Eye (tissue), 1 donor: ENCODE measurements around the gene NHS.
A peak's percentile ranks its signal among the peaks of the same experiment; 100 is the strongest.
"Not testable (repeated sequence)": the region's sequence is repeated elsewhere in the genome, so short reads cannot be mapped to it uniquely, and the experiment has no call there.

Experiments used
- DNase-seq: peaks from one replicate; pipeline ENCODE4 v3.0.0-alpha.2; 2015

Gene NHS

GRCh38 chrX:17500145-17500579, 125.2 kb downstream of the NHS start:
- DNase-seq = no peak

- no peak for DNase-seq
These were observed 126.7 kb downstream of the NHS start for GRCh38 chrX:17501746-17502145.

DNA sequence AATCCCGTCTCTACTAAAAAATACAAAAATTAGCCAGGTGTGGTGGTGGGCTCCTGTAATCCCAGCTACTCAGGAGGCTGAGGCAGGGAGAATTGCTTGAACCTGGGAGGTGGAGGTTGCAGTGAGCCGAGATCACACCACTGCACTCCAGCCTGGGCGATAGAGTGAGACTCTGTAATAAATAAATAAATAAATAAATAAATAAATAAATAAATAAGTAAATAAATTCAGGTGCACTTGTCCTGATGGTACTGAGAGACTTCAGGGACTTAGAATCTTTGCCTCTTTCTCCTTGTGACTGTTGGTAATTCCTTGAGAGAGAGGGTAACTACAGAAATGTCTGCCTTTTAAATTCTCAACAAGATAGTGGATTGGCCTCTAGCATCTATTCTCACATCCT, 131.4 kb downstream of the NHS start:
- not testable (repeated sequence) for DNase-seq

DNA sequence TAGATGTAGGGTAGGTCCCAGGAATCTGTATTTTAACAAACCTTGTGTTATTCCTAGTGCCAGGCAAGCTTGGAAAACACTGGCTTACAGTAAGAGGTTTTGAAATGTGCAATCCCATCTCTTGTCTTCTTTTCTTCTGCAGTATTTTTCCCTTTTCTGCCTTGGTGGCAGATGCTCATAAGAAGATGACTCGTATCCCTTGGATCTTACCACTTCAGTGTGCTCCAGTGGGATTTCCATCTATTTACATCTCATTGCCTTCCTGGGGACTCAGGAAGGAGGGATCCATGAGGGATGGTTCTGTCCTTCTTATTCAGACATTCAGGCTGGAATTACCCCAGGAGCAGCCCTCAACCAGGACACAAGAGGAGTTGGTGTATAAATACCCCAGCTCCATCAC, 136.6 kb downstream of the NHS start:
- DNase-seq = no peak

GRCh38 chrX:17519358-17519757, 144.4 kb downstream of the NHS start:
- DNase-seq = no peak

- no peak for DNase-seq
These were observed 145.1 kb downstream of the NHS start for GRCh38 chrX:17520016-17520615.

DNA sequence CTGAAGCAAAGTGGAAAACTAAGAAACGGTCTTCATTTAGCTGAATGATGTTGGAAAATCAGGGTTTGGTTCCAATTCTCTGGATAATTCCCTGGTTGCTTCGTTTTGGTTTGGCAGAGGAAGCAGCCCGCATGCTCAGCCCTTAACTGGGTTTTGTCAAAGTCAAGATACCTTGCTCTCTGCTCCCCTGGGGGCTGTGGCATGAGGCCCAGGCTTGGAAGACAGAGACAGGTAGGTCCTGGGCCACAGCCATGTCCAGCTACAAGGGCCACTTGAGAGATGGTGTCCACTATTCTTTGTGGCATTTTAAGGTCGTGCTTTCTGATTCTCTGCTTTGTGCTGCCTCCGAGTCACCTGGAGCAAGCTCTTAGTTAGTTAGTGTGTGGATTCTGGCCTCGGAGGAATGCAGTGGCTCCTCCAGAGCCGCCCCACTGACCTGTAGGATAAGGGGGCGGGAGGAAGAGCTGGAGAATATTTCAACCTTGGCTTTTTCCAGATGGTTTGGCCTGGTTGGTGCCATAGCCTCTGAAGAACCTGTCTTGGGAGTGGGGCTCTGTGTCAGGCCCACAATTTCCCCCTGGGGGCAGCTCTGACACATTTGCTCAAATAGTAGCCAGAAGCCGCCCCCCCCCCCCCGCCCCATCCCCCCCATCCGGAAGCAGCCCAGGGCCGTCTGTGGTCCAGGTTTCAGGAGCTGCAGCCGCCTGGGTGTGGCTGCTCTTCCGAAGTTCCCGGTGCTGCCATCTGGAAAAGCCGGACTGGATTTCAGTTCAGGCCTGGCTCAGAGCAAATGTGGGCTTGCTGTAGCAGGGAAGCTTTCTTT, 147.1 kb downstream of the NHS start:
- DNase-seq = peak; percentile 56

GRCh38 chrX:17525266-17525665, 150.3 kb downstream of the NHS start:
- DNase-seq = no peak

- DNase-seq = no peak
These were observed 151.0 kb downstream of the NHS start for GRCh38 chrX:17525762-17526555.

DNA sequence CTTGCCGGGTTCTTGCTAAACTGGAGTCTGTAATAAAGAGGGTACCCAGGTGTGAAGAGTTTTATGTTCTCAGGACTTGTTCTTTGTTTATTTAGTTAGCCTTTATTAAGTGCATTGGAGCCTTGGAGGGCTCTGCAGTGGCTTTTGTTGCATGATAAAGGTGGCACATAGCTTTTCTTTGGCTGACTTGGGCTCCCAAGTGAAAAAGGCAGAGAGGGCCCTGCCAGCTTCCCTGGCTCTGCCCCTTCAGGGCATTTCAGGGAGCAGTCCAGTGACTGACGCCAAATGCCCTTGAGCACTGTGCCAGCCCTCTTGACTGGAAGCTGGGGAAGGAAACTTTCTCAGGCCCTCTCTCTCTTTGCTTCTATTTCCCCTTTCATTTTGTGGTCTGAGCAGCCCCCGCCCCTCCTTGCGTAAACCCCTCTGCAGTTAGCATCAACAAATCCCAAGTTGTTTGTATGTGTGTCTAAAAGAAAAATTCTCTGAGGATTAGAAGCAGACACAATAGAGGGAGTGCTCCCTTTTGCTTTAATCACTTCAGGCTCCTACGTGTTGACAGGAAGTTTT, 152.2 kb downstream of the NHS start:
- no peak for DNase-seq

- no peak for DNase-seq
These were observed 152.9 kb downstream of the NHS start for GRCh38 chrX:17527922-17528321.

DNA sequence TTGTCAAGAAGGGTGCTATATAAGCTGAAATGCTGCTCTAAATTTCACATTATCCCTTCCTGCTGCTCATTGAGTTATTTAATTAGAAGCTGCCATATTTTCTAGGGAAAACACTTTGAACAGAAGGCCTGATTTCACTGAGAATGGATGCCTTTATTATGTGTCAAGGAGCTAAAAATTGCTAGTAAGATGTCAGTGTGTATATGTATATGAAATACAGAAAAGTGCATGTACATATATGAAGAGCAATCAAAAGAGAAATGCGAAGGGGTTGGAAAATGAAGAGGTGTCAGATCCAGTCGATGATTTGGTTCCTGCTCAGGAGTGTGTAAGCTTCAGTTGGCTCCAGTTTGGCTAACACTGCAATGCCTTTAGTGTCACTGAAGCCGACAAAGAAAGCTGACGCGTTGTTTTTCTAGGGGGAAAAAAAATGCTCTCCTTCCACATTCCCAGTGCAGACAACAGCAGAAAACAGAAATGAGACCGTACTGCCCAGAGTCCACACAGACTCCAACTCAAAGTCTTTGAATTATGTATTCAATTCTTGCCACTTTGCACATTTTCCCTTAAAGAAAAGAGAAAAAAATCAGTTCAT, 154.2 kb downstream of the NHS start:
- peak; percentile 28 for DNase-seq

GRCh38 chrX:17531500-17531899, 156.5 kb downstream of the NHS start:
- DNase-seq = no peak

- DNase-seq = no peak
These were observed 160.2 kb downstream of the NHS start for GRCh38 chrX:17535229-17535628.

DNA sequence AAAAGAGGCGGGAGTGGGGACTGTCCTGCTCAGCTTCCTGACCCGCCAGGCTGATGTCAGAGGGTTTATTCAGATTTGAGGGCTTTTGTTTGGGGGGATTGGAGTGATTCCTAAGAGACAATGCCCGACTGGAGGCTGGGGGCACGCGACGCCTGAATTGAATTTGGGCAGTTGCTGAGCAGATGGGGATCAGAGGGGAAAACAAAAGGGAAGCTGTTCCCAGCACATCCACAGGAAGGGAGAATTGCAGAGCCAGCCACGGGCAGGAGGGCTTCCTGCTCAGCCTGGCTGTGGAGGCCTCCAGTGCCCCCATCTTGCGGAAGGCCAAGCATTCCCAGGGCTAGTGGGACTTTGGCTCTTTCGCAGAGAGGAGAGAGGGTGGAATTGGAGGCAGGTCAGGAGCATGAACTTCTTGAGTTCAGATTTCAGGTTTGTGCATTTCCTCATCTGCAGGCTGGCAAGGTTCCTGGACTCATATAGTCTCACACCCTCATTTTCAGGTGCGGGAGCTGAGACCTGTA, 162.8 kb downstream of the NHS start:
- peak; percentile 60 for DNase-seq

DNA sequence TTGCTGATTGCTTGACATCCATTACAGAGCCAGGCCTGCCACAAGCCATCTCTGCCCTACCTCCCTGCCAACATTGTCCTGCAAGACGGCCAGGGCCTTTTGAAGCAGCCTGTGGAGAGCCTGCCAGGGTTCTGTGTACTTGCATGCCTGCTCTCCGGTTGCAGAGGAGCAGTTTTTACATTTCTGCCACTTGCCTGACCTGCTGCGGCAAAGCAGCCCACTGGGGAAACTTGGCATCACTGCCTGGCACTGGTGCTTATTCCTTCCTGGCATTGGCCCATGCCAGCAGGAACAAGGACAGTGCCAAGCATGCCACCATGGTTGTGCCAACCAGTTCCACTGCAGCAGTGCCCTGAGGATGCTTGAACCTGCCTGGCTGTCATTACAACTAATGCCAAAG, 167.1 kb downstream of the NHS start:
- DNase-seq = no peak

DNA sequence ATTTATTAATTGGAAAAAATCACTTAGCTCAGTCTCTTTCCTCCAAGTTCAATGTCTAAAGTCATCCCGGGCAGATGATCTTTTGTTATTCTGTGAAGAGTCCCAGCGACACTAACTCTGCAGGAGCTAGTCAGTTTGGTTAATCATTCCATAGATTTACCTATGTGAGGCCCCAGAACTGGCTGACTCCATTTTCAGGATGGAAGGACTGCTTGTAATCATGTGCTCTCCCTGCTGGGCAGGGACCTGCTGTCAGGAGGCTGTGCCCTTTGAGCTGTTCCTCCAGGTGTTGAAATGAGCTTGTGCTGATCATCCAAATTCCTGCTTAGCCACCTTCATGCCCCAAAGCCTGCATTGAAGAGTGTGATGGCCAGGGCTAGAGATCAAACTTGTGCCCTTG, 169.8 kb downstream of the NHS start:
- no peak for DNase-seq

- no peak for DNase-seq
These were observed 171.4 kb downstream of the NHS start for GRCh38 chrX:17546356-17546755.

GRCh38 chrX:17547658-17548057, 172.7 kb downstream of the NHS start:
- DNase-seq = no peak

DNA sequence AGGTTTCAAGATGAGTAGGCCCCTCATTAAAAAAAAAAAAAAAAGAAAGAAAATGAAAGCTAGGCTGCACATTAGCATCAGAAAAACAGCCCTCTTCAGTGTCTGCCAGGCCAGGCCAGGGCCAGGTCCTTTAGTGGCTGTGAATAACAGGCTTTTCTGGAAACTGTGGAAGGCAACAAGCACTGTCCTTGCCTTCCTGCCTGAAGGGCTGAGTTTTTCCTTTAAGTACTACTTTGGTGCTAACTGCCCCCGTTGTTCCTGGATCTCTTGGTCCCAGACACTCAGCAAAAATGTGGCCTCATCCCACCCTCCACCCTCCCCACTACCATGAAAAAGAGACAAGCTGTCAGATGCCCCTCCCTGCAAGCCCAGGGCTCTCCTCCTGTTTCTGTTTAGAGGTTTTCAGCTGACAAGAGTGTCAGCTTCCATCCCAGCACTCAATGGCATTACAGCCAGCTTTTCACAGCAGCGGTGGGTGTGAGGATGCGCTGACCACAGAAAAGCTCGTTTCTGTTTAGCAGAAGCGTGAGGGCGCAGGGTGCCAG, 174.2 kb downstream of the NHS start:
- DNase-seq = no peak

- no peak for DNase-seq
These were observed 175.0 kb downstream of the NHS start for GRCh38 chrX:17550011-17550410.

DNA sequence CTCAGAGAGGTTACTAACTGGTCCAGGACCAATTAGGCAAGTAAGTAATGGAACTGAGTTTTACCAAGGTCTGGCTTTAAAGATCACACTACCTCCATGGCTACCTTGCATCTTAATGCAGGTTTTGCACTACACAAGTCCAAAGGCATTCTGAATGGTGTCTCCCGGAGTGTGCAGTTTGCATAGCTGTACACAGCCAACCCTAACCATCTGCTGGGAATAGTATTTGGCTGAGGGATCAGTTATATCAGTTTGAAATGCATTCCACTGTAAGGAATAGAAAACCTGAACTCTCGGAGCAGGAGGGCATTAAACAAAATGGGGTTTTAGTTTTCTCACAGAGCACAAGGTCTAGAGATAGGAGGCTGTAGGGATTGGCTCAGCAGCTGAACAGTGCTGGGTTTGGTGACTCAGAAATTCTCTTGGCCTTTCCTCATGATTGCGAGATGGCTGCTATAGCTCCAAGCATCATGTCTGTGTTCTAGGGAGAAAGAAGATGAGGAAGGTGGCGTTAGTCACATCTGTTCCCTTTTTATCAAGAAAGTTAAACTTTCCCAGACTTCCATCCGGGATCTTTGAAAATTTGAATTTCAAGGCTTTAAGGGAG, 177.1 kb downstream of the NHS start:
- no peak for DNase-seq
